HG03442 (cell line): ENCODE results near the gene FOXC1.

Source experiments
- ATAC-seq: cut with Tn5 transposase; IDR thresholded peaks from one replicate; pipeline ENCODE4 v1.9.1; 2021; ENCODE audit warnings: mild to moderate bottlenecking, moderate library complexity; ENCODE audit not compliant: unreplicated experiment

Gene FOXC1

GRCh38 chr6:1609648-1610496 lies at the start of gene FOXC1:
FOXC1 (plus strand) TSS chr6:1609915; CDS start chr6:1610446, 531 bp downstream.
- ATAC-seq = peak; percentile 51

- ATAC-seq = no peak
Measured at GRCh38 chr6:1560281-1561058, 49.2 kb upstream of the FOXC1 start.

GRCh38 chr6:1561355-1561754 lies 48.4 kb upstream of the FOXC1 start:
- ATAC-seq = no peak

GRCh38 chr6:1562171-1562955 lies 47.4 kb upstream of the FOXC1 start:
- no peak for ATAC-seq

- no peak for ATAC-seq
Measured at GRCh38 chr6:1569377-1569776, 40.3 kb upstream of the FOXC1 start.

GRCh38 chr6:1570848-1571247 lies 38.9 kb upstream of the FOXC1 start:
- no peak for ATAC-seq

GRCh38 chr6:1572892-1573291 lies 36.8 kb upstream of the FOXC1 start:
- ATAC-seq = no peak

- no peak for ATAC-seq
Measured at GRCh38 chr6:1574083-1574761, 35.5 kb upstream of the FOXC1 start.

GRCh38 chr6:1574890-1575209 lies 34.9 kb upstream of the FOXC1 start:
- ATAC-seq = no peak

- ATAC-seq = no peak
Measured at GRCh38 chr6:1575210-1576041, 34.3 kb upstream of the FOXC1 start.

- ATAC-seq = no peak
Measured at GRCh38 chr6:1576166-1576565, 33.5 kb upstream of the FOXC1 start.

- no peak for ATAC-seq
Measured at GRCh38 chr6:1576711-1577110, 33.0 kb upstream of the FOXC1 start.

GRCh38 chr6:1577146-1577680 lies 32.5 kb upstream of the FOXC1 start:
- ATAC-seq = no peak

GRCh38 chr6:1577896-1578745 lies 31.6 kb upstream of the FOXC1 start:
- ATAC-seq = no peak

GRCh38 chr6:1579096-1579495 lies 30.6 kb upstream of the FOXC1 start:
- no peak for ATAC-seq

GRCh38 chr6:1580109-1580508 lies 29.6 kb upstream of the FOXC1 start:
- ATAC-seq = no peak

- no peak for ATAC-seq
Measured at GRCh38 chr6:1580585-1580984, 29.1 kb upstream of the FOXC1 start.

GRCh38 chr6:1581120-1581991 lies 28.4 kb upstream of the FOXC1 start:
- no peak for ATAC-seq
